K562 (cell line): ENCODE measurements around the gene PAXIP1. TPM values are rescaled to one million over a fixed set of nuclear protein-coding genes. Genes with fewer than 3 reads are reported as not detected.

Experiments used
- ATAC-seq: fragments of 200-7000 bp; cut with Tn5 transposase; 3 replicates; pipeline ENCODE4 v1.9.1; 2020; ENCODE audit warnings: moderate library complexity
- BruUV-seq: library from RNA; stranded (reverse); fragments of 400-500 nt; replicated peaks from 2 replicates; lab custom pipeline; 2021; lab: Mats Ljungman, UMichigan
- CTCF ChIA-PET: fragments of 300-600 bp; formaldehyde crosslinking; extraction: SDS; loops from one replicate; lab custom pipeline; 2021; ENCODE audit warnings: low intra/inter-chr PET ratio; lab: Yijun Ruan, JAX
- POLR2A ChIA-PET: fragments of 300-600, 350-650 bp; sonication (Branson Sonifier 250); formaldehyde crosslinking; extraction: SDS; loops from one replicate; lab custom pipeline; 2021; ENCODE audit warnings: antibody characterized with exemption, inconsistent platforms; lab: Yijun Ruan, JAX
- DNase-seq, 4 experiments: peaks; one replicate each; pipeline versions ENCODE4 v3.0.0 to v3.0.0-alpha.2; 2011 to 2018; ENCODE audit warnings: low spot score in 3 of 4, mixed read lengths in 3 of 4; ENCODE audit errors: extremely low read depth in 1 of 4
- FAIRE-seq: peaks from 2 replicates; lab custom pipeline; 2011; peaks lifted over from hg19 to GRCh38; lab: Jason Lieb, UNC
- H2AFZ ChIP-seq: 2 replicates; pipeline ENCODE4 v1.6.0; 2011; ENCODE audit warnings: low read depth, low read length, control low read depth, inconsistent platforms
- H3K27ac ChIP-seq: fragments of 200-600 bp; 3 replicates; pipeline ENCODE4 v1.8.0; 2011; ENCODE audit warnings: low read depth, mild to moderate bottlenecking, control low read depth, inconsistent platforms, low read length, moderate library complexity, mixed read lengths; ENCODE audit errors: extremely low read depth
- H3K27me3 ChIP-seq, 2 experiments: fragments of 300-600 bp in 1 of 2; 2 replicates in 1 of 2; 3 replicates in 1 of 2; pipeline versions ENCODE4 v1.6.0 to v1.8.0; 2011; ENCODE audit warnings: inconsistent platforms in 2 of 2, low read length in 2 of 2, mild to moderate bottlenecking in 1 of 2, mixed read lengths in 1 of 2, moderate library complexity in 1 of 2; ENCODE audit not compliant: control insufficient read depth in 2 of 2, insufficient read depth in 2 of 2
- H3K36me3 ChIP-seq: fragments of 300-600 bp; 3 replicates; pipeline ENCODE4 v1.8.0; 2011; ENCODE audit warnings: mild to moderate bottlenecking, low read length, inconsistent platforms; ENCODE audit not compliant: control insufficient read depth, insufficient read depth
- H3K4me1 ChIP-seq, 2 experiments: fragments of 200-600 bp in 1 of 2; replicated peaks in 1 of 2; 2 replicates in 1 of 2; 3 replicates in 1 of 2; pipeline versions ENCODE4 v1.5.1 to v1.8.0; 2011; ENCODE audit warnings: inconsistent platforms in 2 of 2, low read length in 2 of 2, mild to moderate bottlenecking in 1 of 2, mixed read lengths in 1 of 2, moderate library complexity in 1 of 2; ENCODE audit not compliant: control insufficient read depth in 2 of 2, insufficient read depth in 2 of 2
- H3K4me2 ChIP-seq: 2 replicates; pipeline ENCODE4 v1.6.1; 2011; ENCODE audit warnings: low read length, control low read depth, inconsistent platforms, mixed read lengths; ENCODE audit not compliant: insufficient read depth
- H3K4me3 ChIP-seq: fragments of 200-600 bp; sonication (generic), shearing (Covaris generic); 2 replicates; pipeline ENCODE4 v1.5.1; 2016; ENCODE audit warnings: control low read depth, inconsistent platforms
- H3K79me2 ChIP-seq: fragments of 200-600 bp; 3 replicates; pipeline ENCODE4 v1.8.0; 2011; ENCODE audit warnings: low read length, inconsistent platforms; ENCODE audit not compliant: control insufficient read depth, insufficient read depth
- H3K9ac ChIP-seq, 2 experiments: 2 replicates each; pipeline versions ENCODE4 v1.6.0 to v1.6.1; 2011; ENCODE audit warnings: low read depth in 2 of 2, low read length in 2 of 2, control low read depth in 1 of 2, inconsistent platforms in 1 of 2, mild to moderate bottlenecking in 1 of 2, mixed read lengths in 1 of 2; ENCODE audit not compliant: insufficient read depth in 1 of 2
- H3K9me1 ChIP-seq: one replicate; pipeline ENCODE4 v1.6.0; 2011; ENCODE audit warnings: inconsistent platforms, mild to moderate bottlenecking, low read length, moderate library complexity; ENCODE audit not compliant: control insufficient read depth, insufficient read depth
- H3K9me3 ChIP-seq: replicated peaks from 2 replicates; pipeline ENCODE4 v1.5.1; 2011; ENCODE audit warnings: low read depth, low read length, inconsistent platforms; ENCODE audit not compliant: control insufficient read depth, insufficient read depth
- H4K20me1 ChIP-seq: replicated peaks from 2 replicates; pipeline ENCODE4 v1.6.1; 2011; ENCODE audit warnings: low read length, inconsistent platforms, mixed read lengths; ENCODE audit not compliant: control insufficient read depth, insufficient read depth
- CHD2 ChIP-seq: IDR thresholded peaks from 2 replicates; pipeline ENCODE4 v1.6.1; 2011; ENCODE audit warnings: low read depth, low read length
- CXXC5 ChIP-seq: fragments of 250-450 bp; sonication (Bioruptor Pico); IDR thresholded peaks from 2 replicates; pipeline ENCODE4 v1.8.0; 2022; ENCODE audit warnings: inconsistent platforms, mild to moderate bottlenecking, moderate library complexity
- HDAC1 ChIP-seq, 2 experiments: fragments of 450-650 bp; IDR thresholded peaks; 2 replicates each; pipeline ENCODE4 v1.6.1; 2016 to 2017; ENCODE audit warnings: inconsistent platforms in 1 of 2, mild to moderate bottlenecking in 1 of 2, moderate library complexity in 1 of 2
- HNRNPLL ChIP-seq: fragments of 200-400 bp; formaldehyde crosslinking; IDR thresholded peaks from 2 replicates; pipeline ENCODE4 v1.6.1; 2017; ENCODE audit warnings: low read length, low read depth, mild to moderate bottlenecking; ENCODE audit not compliant: poor library complexity, severe bottlenecking
- MEF2D ChIP-seq: conservative IDR thresholded peaks from 2 replicates; pipeline ENCODE4 v1.6.1; 2016; ENCODE audit warnings: low read depth, missing genetic modification characterization, missing compliant biosample characterization
- NUFIP1 ChIP-seq: fragments of 450-650 bp; IDR thresholded peaks from 2 replicates; pipeline ENCODE4 v1.6.1; 2018; ENCODE audit not compliant: partially characterized antibody
- RB1 ChIP-seq: fragments of 450-650 bp; IDR thresholded peaks from 2 replicates; pipeline ENCODE4 v1.6.1; 2017; ENCODE audit warnings: low read depth, mild to moderate bottlenecking
- ZNF146 ChIP-seq: IDR thresholded peaks from one replicate; pipeline ENCODE4 v1.6.1; 2018; ENCODE audit warnings: missing compliant biosample characterization; ENCODE audit not compliant: unreplicated experiment
- ZNF316 ChIP-seq: fragments of 450-650 bp; IDR thresholded peaks from 2 replicates; pipeline ENCODE4 v1.6.1; 2016
- ZNF589 ChIP-seq: fragments of 200-800 bp; sonication (Bioruptor generic); IDR thresholded peaks from 2 replicates; pipeline ENCODE4 v1.6.1; 2016; ENCODE audit warnings: low read depth, missing genetic modification characterization, missing compliant biosample characterization
- WGBS: fragments of 100-300 bp; shearing (Covaris generic); methylation state at CpG from one replicate; pipeline ENCODE4 v1.1.6; 2016; ENCODE audit warnings: low coverage, mixed read lengths; ENCODE audit not compliant: insufficient coverage; ENCODE audit errors: missing lambda C conversion rate; 5-methylcytosine and 5-hydroxymethylcytosine counted together
- in situ Hi-C: fragments of 300-500 bp; cut with MboI; formaldehyde crosslinking; loops from 4 replicates; pipeline ENCODE4 v1.15.0; 2018; ENCODE audit warnings: inconsistent platforms, mixed read lengths
- intact Hi-C: fragments of 100-400 bp; cut with micrococcal nuclease; formaldehyde crosslinking; loops from 2 replicates; pipeline ENCODE4 v1.14.2; 2022
- polyA plus RNA-seq, 8 experiments: library from polyadenylated mRNA; depleted of rRNA in 4 of 8; stranded (reverse) in 5 of 8; unstranded in 3 of 8; fragments of >200 nt; fragmentation: Nextera tagmentation in 2 of 8; fragmentation: Illumina TruSeq in 1 of 8; extraction: Ambion mirVana in 2 of 8; extraction: Trizol in 1 of 8; gene quantifications; 2 replicates each; pipeline versions ENCODE4 v1.2.1 to v1.2.3, GENCODE V29; 2011 to 2014; ENCODE audit warnings: inconsistent platforms in 1 of 8, missing spikeins in 1 of 8
- total RNA-seq, 7 experiments: library from RNA; depleted of rRNA in 6 of 7; stranded (reverse); fragments of >200 nt in 6 of 7; fragmentation: Illumina TruSeq in 2 of 7; extraction: Trizol in 2 of 7; gene quantifications; 2 replicates each; pipeline versions ENCODE4 v1.2.1 to v1.2.3, GENCODE V29; 2011 to 2021; ENCODE audit warnings: low replicate concordance in 1 of 7
- TF ChIP-seq, protein P1 (sequence below), 2 experiments: fragments of 450-650 bp in 1 of 2; sonication (generic) in 1 of 2; formaldehyde crosslinking in 1 of 2; IDR thresholded peaks; 2 replicates each; pipeline versions ENCODE4 v1.7.1 to v1.9.0; 2016 to 2022; ENCODE audit warnings: inconsistent platforms in 1 of 2, mild to moderate bottlenecking in 1 of 2, missing genetic modification reagents in 1 of 2
- TF ChIP-seq, protein P2 (sequence below): IDR thresholded peaks from 3 replicates; pipeline ENCODE4 v1.6.1; 2011; ENCODE audit warnings: borderline replicate concordance, mild to moderate bottlenecking; ENCODE audit not compliant: insufficient read length, insufficient read depth

PAXIP1 gene
- total and polyA plus RNA-seq, 9 of the 15 experiments (the other 6 are each of a cell fraction or from before 2014, with no cell fraction given), result 9.7 to 37.9 (median 28.4) TPM

DNA sequence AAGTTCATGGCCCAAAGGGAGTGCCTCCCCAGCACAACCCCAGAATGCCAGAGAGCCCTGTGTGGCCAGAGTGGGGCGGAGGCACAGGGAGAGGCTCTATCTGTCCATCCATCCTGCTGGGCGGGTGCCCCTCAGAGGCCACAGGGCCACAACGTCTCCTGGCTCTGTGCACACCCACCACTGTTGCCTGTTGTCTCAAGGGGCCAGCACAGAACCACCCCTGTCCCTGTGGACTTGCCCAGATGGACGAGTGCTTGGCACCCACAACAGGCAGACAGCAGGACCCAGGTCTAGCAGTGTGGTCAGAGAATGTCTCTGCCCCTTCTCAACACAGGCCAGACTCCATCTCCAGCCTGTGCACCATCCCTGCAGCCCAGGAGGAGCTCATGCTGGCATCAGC, 92.8 kb downstream of the PAXIP1 start:
- no peak overlapping the region for H3K9ac ChIP-seq
- H3K9me3 ChIP-seq, result no peaks in the 10 kb centered on the region
- FAIRE-seq, result no peak
- H3K27ac ChIP-seq, result no peak overlapping the region
- no peak for TF ChIP-seq CHD2
- no peak for TF ChIP-seq MEF2D
- TF ChIP-seq NUFIP1, result no peak
- TF ChIP-seq, protein P1, sequence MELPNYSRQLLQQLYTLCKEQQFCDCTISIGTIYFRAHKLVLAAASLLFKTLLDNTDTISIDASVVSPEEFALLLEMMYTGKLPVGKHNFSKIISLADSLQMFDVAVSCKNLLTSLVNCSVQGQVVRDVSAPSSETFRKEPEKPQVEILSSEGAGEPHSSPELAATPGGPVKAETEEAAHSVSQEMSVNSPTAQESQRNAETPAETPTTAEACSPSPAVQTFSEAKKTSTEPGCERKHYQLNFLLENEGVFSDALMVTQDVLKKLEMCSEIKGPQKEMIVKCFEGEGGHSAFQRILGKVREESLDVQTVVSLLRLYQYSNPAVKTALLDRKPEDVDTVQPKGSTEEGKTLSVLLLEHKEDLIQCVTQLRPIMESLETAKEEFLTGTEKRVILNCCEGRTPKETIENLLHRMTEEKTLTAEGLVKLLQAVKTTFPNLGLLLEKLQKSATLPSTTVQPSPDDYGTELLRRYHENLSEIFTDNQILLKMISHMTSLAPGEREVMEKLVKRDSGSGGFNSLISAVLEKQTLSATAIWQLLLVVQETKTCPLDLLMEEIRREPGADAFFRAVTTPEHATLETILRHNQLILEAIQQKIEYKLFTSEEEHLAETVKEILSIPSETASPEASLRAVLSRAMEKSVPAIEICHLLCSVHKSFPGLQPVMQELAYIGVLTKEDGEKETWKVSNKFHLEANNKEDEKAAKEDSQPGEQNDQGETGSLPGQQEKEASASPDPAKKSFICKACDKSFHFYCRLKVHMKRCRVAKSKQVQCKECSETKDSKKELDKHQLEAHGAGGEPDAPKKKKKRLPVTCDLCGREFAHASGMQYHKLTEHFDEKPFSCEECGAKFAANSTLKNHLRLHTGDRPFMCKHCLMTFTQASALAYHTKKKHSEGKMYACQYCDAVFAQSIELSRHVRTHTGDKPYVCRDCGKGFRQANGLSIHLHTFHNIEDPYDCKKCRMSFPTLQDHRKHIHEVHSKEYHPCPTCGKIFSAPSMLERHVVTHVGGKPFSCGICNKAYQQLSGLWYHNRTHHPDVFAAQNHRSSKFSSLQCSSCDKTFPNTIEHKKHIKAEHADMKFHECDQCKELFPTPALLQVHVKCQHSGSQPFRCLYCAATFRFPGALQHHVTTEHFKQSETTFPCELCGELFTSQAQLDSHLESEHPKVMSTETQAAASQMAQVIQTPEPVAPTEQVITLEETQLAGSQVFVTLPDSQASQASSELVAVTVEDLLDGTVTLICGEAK (IDR thresholded peaks at IDR 0.05), result no peak
- TF ChIP-seq, protein P1 (CRISPR knock-in tag; IDR thresholded peaks at IDR 0.05), result no peak
- TF ChIP-seq HDAC1 (IDR thresholded peaks at IDR 0.05), result no peak
- no peak for TF ChIP-seq CXXC5
- TF ChIP-seq ZNF146 (CRISPR knock-in tag), result no peak
- TF ChIP-seq, protein P2, sequence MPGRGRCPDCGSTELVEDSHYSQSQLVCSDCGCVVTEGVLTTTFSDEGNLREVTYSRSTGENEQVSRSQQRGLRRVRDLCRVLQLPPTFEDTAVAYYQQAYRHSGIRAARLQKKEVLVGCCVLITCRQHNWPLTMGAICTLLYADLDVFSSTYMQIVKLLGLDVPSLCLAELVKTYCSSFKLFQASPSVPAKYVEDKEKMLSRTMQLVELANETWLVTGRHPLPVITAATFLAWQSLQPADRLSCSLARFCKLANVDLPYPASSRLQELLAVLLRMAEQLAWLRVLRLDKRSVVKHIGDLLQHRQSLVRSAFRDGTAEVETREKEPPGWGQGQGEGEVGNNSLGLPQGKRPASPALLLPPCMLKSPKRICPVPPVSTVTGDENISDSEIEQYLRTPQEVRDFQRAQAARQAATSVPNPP, result no peak
- no peak for TF ChIP-seq HNRNPLL
- TF ChIP-seq RB1, result no peak
- TF ChIP-seq ZNF589 (CRISPR knock-in tag), result no peak
- no peak for TF ChIP-seq ZNF316
- H3K4me1 ChIP-seq, result peaks cover 0 to 26% of the 10 kb centered on the region in 2 experiments; a peak in 2 of 5 replicates
- in situ Hi-C loops (no loop called here), intact Hi-C loops (loop anchor here (5.0 kb wide), 1 partner anchor 282 kb away; no protein-coding TSS in a partner anchor)
- H3K4me2 ChIP-seq, result no peak overlapping the region
- no peaks in the 10 kb centered on the region for H4K20me1 ChIP-seq
- H3K79me2 ChIP-seq, result no peaks in the 10 kb centered on the region
- no peak for ATAC-seq
- ChIA-PET POLR2A (no interaction called here), CTCF (no interaction called here)
- no peak overlapping the region for H2AFZ ChIP-seq
- H3K27me3 ChIP-seq, result peaks cover 39 to 96% of the 10 kb centered on the region in 2 experiments
- no TSS peak for BruUV-seq
- no peaks in the 10 kb centered on the region for H3K36me3 ChIP-seq
- WGBS, result 2% methylated on average over 4 of the region's 4 CpGs
- DNase-seq, result no peak
- H3K4me3 ChIP-seq, result no peak overlapping the region
- no peaks in the 10 kb centered on the region for H3K9me1 ChIP-seq
